HCT116 (cell line): Measurements from ENCODE around the gene CBX8. TPM values are rescaled to one million over a fixed set of nuclear protein-coding genes. Genes with fewer than 3 reads are reported as not detected.

ENCODE experiments used
- ATAC-seq: fragments of 200-7000 bp; cut with Tn5 transposase; 2 replicates; pipeline ENCODE4 v1.9.1; 2020; ENCODE audit warnings: mild to moderate bottlenecking, moderate library complexity
- BruUV-seq: library from RNA; stranded (reverse); fragments of 400-500 nt; replicated peaks from 2 replicates; lab custom pipeline; 2021; lab: Mats Ljungman, UMichigan
- CTCF ChIA-PET: fragments of 300-600 bp; sonication (Branson Sonifier 250); formaldehyde crosslinking; loops from one replicate; lab custom pipeline; 2021; ENCODE audit warnings: antibody characterized with exemption; lab: Charles Lee
- POLR2A ChIA-PET: fragments of 300-600, 350-600 bp; sonication (Branson Sonifier 250); formaldehyde crosslinking; loops from one replicate; lab custom pipeline; 2021; ENCODE audit warnings: antibody characterized with exemption; lab: Charles Lee
- RAD21 ChIA-PET, 2 experiments: fragments of 300-600 bp; sonication (Branson Sonifier 250); formaldehyde crosslinking; loops; one replicate each; lab custom pipeline; 2023; ENCODE audit warnings: low total read pairs in 2 of 2; ENCODE audit not compliant: uncharacterized antibody in 2 of 2, unreplicated experiment in 2 of 2, low non-redundant PET in 1 of 2; lab: Charles Lee
- DNase-seq: peaks from one replicate; pipeline ENCODE4 v3.0.0-alpha.2; 2010; ENCODE audit warnings: low read depth, low spot score
- H2AFZ ChIP-seq: fragments of 200-600 bp; shearing (Covaris generic), sonication (generic); 2 replicates; pipeline ENCODE4 v1.6.1; 2017; ENCODE audit warnings: low read depth, mixed run types, mixed read lengths, antibody characterized with exemption, low read length; ENCODE audit not compliant: poor library complexity, severe bottlenecking
- H3K27ac ChIP-seq: 2 replicates; pipeline ENCODE4 v1.5.1; 2012; ENCODE audit warnings: low read depth, low read length
- H3K27me3 ChIP-seq: fragments of 200-600 bp; sonication (generic); 2 replicates; pipeline ENCODE4 v1.6.1; 2016; ENCODE audit warnings: mixed run types, low read length, mixed read lengths; ENCODE audit not compliant: insufficient read depth
- H3K36me3 ChIP-seq, 2 experiments: fragments of 200-500 bp in 1 of 2; fragments of 200-600 bp in 1 of 2; sonication (Bioruptor generic) in 1 of 2; sonication (generic) in 1 of 2; 2 replicates each; pipeline versions ENCODE4 v1.5.1 to v1.6.1; 2014 to 2016; ENCODE audit warnings: low read length in 2 of 2, inconsistent platforms in 1 of 2, mixed read lengths in 1 of 2, mixed run types in 1 of 2; ENCODE audit not compliant: insufficient read depth in 2 of 2, control insufficient read depth in 1 of 2
- H3K4me1 ChIP-seq, 2 experiments: fragments of 200-600 bp in 1 of 2; sonication (generic) in 1 of 2; 2 replicates each; pipeline versions ENCODE4 v1.5.1 to v1.6.1; 2012 to 2017; ENCODE audit warnings: low read length in 2 of 2, inconsistent platforms in 1 of 2, mild to moderate bottlenecking in 1 of 2, mixed read lengths in 1 of 2, mixed run types in 1 of 2, moderate library complexity in 1 of 2; ENCODE audit not compliant: insufficient read depth in 2 of 2, control insufficient read depth in 1 of 2
- H3K4me2 ChIP-seq: fragments of 200-600 bp; sonication (generic); 2 replicates; pipeline ENCODE4 v1.6.1; 2017; ENCODE audit warnings: mixed run types, low read length, mixed read lengths
- H3K4me3 ChIP-seq, 2 experiments: fragments of 200-600 bp in 1 of 2; sonication (generic) in 1 of 2; replicated peaks in 1 of 2; 2 replicates each; pipeline ENCODE4 v1.5.1; 2011 to 2016; ENCODE audit warnings: low read length in 2 of 2, control low read depth in 1 of 2, low read depth in 1 of 2, mild to moderate bottlenecking in 1 of 2, mixed read lengths in 1 of 2, mixed run types in 1 of 2
- H3K79me2 ChIP-seq: fragments of 200-600 bp; sonication (generic); 2 replicates; pipeline ENCODE4 v1.6.1; 2017; ENCODE audit warnings: mild to moderate bottlenecking, mixed run types, low read length, moderate library complexity, mixed read lengths; ENCODE audit not compliant: insufficient read depth
- H3K9ac ChIP-seq: fragments of 200-600 bp; sonication (generic); 2 replicates; pipeline ENCODE4 v1.6.1; 2016; ENCODE audit warnings: low read length, mixed read lengths
- H3K9me2 ChIP-seq: fragments of 200-600 bp; sonication (generic), shearing (Covaris generic); 2 replicates; pipeline ENCODE4 v1.6.1; 2017; ENCODE audit warnings: mixed run types, mild to moderate bottlenecking, moderate library complexity; ENCODE audit not compliant: insufficient read depth
- H3K9me3 ChIP-seq, 2 experiments: fragments of 200-500 bp in 1 of 2; fragments of 200-600 bp in 1 of 2; sonication (Bioruptor generic) in 1 of 2; sonication (generic) in 1 of 2; 2 replicates each; pipeline ENCODE4 v1.6.1; 2014 to 2017; ENCODE audit warnings: low read length in 2 of 2, mixed read lengths in 2 of 2, inconsistent platforms in 1 of 2, low read depth in 1 of 2, mild to moderate bottlenecking in 1 of 2, mixed run types in 1 of 2, moderate library complexity in 1 of 2; ENCODE audit not compliant: control insufficient read depth in 1 of 2, insufficient read depth in 1 of 2
- H4K20me1 ChIP-seq: fragments of 200-600 bp; sonication (generic), shearing (Covaris generic); 2 replicates; pipeline ENCODE4 v1.6.1; 2017; ENCODE audit warnings: mixed run types, mild to moderate bottlenecking, moderate library complexity; ENCODE audit not compliant: insufficient read depth
- CBX3 ChIP-seq: IDR thresholded peaks from 2 replicates; pipeline ENCODE4 v1.6.1; 2012; ENCODE audit warnings: low read depth
- CTCF ChIP-seq, 3 experiments: fragments of 200-600 bp in 1 of 3; sonication (generic) in 1 of 3; IDR thresholded peaks in 2 of 3; conservative IDR thresholded peaks in 1 of 3; 2 replicates each; pipeline ENCODE4 v1.5.1; 2012 to 2017; ENCODE audit warnings: low read depth in 2 of 3, low read length in 2 of 3, antibody characterized with exemption in 1 of 3, borderline replicate concordance in 1 of 3, control low read depth in 1 of 3, mild to moderate bottlenecking in 1 of 3, mixed read lengths in 1 of 3, mixed run types in 1 of 3, moderate library complexity in 1 of 3; ENCODE audit not compliant: insufficient read depth in 1 of 3
- EGR1 ChIP-seq: IDR thresholded peaks from 2 replicates; pipeline ENCODE4 v1.6.1; 2012; ENCODE audit warnings: low read depth
- EZH2 ChIP-seq: fragments of 200-600 bp; sonication (generic); IDR thresholded peaks from 2 replicates; pipeline ENCODE4 v1.6.1; 2017; ENCODE audit warnings: antibody characterized with exemption, mixed run types
- FOSL1 ChIP-seq: IDR thresholded peaks from 2 replicates; pipeline ENCODE4 v1.6.1; 2012; ENCODE audit warnings: low read depth
- JUND ChIP-seq: IDR thresholded peaks from 2 replicates; pipeline ENCODE4 v1.6.1; 2012
- MAX ChIP-seq: IDR thresholded peaks from 2 replicates; pipeline ENCODE4 v1.6.1; 2012
- POLR2A ChIP-seq: IDR thresholded peaks from 2 replicates; pipeline ENCODE4 v1.7.0; 2011; ENCODE audit warnings: borderline replicate concordance; ENCODE audit not compliant: insufficient read depth, insufficient read length; ENCODE audit errors: extremely low read depth
- RAD21 ChIP-seq: IDR thresholded peaks from 2 replicates; pipeline ENCODE4 v1.6.1; 2012; ENCODE audit warnings: low read depth, mild to moderate bottlenecking
- REST ChIP-seq: IDR thresholded peaks from 2 replicates; pipeline ENCODE4 v1.6.1; 2012; ENCODE audit warnings: low read depth
- SIN3A ChIP-seq: IDR thresholded peaks from 2 replicates; pipeline ENCODE4 v1.6.1; 2012; ENCODE audit warnings: low read depth
- SP1 ChIP-seq: IDR thresholded peaks from 2 replicates; pipeline ENCODE4 v1.6.1; 2012; ENCODE audit warnings: low read depth
- SRF ChIP-seq: IDR thresholded peaks from 2 replicates; pipeline ENCODE4 v1.6.1; 2012; ENCODE audit warnings: low read depth
- YY1 ChIP-seq: IDR thresholded peaks from 2 replicates; pipeline ENCODE4 v1.6.1; 2011; ENCODE audit warnings: low read length, low read depth, moderate library complexity, mild to moderate bottlenecking; ENCODE audit not compliant: insufficient replicate concordance; ENCODE audit errors: extremely low read depth
- ZFX ChIP-seq: fragments of 450-650 bp; IDR thresholded peaks from 2 replicates; pipeline ENCODE4 v1.6.1; 2017
- ZNF274 ChIP-seq: fragments of 200-500 bp; sonication (Bioruptor generic); IDR thresholded peaks from 2 replicates; pipeline ENCODE4 v1.6.1; 2014; ENCODE audit warnings: mild to moderate bottlenecking, low read depth, low read length, inconsistent platforms
- intact Hi-C: fragments of 100-400 bp; cut with micrococcal nuclease; formaldehyde crosslinking; loops from 2 replicates; pipeline ENCODE4 v1.10.0; 2022
- total RNA-seq: library from RNA; stranded (reverse); gene quantifications from one replicate; pipeline ENCODE4 v1.2.1, GENCODE V29; 2021; ENCODE audit not compliant: unreplicated experiment
- TF ChIP-seq, protein P1 (sequence below): IDR thresholded peaks from 2 replicates; pipeline ENCODE4 v1.6.1; 2011; ENCODE audit warnings: mild to moderate bottlenecking, low read length, moderate library complexity; ENCODE audit not compliant: insufficient replicate concordance; ENCODE audit errors: extremely low read depth
- TF ChIP-seq, protein P2 (sequence below): IDR thresholded peaks from 2 replicates; pipeline ENCODE4 v1.6.1; 2012

CBX8 gene
- total RNA-seq, 1 experiment from 2014 or later = 29.0 TPM

DNA sequence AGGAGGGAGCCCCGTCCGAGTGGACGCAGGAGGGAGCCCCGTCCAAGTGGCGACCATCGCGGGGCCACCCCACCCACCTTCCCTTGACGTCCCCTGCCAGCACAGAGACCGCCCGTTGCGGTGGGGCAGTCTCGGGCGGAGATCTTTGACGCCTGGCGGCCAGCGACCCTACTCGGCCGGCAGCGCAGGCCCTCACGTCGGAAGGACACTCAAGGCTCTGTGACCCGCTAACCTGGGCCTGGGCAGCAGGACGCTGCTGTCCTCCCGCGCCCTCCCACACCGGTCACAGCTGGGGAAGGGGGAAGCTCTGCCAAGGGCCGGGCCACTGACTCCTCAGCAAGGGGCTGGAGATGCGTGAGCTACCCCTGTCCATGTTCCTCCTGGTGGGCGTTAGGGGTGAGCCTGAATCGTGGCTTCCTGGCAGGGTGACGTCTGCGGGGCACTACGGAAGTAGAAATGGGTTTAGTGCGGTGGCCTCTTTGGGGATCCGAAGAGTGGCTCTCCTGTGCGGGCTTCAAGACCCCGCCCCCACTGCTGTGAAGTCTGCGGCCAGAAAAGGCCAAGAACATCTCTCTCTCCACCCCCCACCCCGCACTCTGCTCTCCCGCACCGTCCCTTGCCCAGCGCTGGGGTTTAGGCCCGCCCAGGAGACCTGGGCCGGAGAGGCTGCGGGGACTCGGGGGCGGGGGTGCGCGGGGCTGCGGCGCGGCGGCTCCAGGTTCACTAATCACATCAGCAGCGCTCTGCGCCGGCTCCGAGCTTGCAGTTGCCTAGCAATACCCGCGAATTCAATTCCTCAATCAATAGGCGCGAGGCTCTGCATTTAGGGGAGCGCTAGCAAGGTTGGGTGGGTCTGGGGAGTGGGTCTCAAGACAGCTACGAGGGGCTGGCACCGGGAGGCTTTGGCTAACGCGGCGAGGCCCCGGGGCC is 5.8 kb downstream of the CBX8 start:
- no peak overlapping the region for H3K4me2 ChIP-seq
- no peak overlapping the region for H3K4me3 ChIP-seq
- H3K27ac ChIP-seq = no peak overlapping the region; the same call in 1 of the 2 replicates
- H3K27me3 ChIP-seq = no peaks in the 10 kb centered on the region
- intact Hi-C loops = loop anchor here (1.0 to 2.0 kb wide), 3 partner anchors 44 to 200 kb away; no protein-coding TSS in a partner anchor
- H3K36me3 ChIP-seq = peaks cover 10 to 18% of the 10 kb centered on the region in 2 experiments; a peak in 2 of 4 replicates
- RAD21 ChIA-PET = interaction anchor here in 1 of 2 experiments (1.6 kb wide), 1 partner anchor 124 kb away, joined by 3 read pairs; no protein-coding TSS in a partner anchor
- H3K9me3 ChIP-seq = no peaks in the 10 kb centered on the region
- CTCF ChIA-PET = interaction anchor here (1.3 to 2.7 kb wide), 2 partner anchors 48 to 49 kb away, joined by 3 to 10 read pairs; partner anchors contain the start of gene CBX4
- H3K9me2 ChIP-seq = no peaks in the 10 kb centered on the region
- H3K4me1 ChIP-seq = peaks cover 23 to 37% of the 10 kb centered on the region in 2 experiments
- no peaks in the 10 kb centered on the region for H4K20me1 ChIP-seq
- no TSS peak for BruUV-seq
- no peak overlapping the region for H3K9ac ChIP-seq
- peaks cover 12% of the 10 kb centered on the region; the same call in 1 of the 2 replicates for H3K79me2 ChIP-seq
- DNase-seq (no peak), ATAC-seq (no peak)
- POLR2A ChIA-PET = no interaction called here
- H2AFZ ChIP-seq = no peak overlapping the region
- TF ChIP-seq FOSL1 = no peak
- TF ChIP-seq ZFX = no peak
- TF ChIP-seq, protein P1, sequence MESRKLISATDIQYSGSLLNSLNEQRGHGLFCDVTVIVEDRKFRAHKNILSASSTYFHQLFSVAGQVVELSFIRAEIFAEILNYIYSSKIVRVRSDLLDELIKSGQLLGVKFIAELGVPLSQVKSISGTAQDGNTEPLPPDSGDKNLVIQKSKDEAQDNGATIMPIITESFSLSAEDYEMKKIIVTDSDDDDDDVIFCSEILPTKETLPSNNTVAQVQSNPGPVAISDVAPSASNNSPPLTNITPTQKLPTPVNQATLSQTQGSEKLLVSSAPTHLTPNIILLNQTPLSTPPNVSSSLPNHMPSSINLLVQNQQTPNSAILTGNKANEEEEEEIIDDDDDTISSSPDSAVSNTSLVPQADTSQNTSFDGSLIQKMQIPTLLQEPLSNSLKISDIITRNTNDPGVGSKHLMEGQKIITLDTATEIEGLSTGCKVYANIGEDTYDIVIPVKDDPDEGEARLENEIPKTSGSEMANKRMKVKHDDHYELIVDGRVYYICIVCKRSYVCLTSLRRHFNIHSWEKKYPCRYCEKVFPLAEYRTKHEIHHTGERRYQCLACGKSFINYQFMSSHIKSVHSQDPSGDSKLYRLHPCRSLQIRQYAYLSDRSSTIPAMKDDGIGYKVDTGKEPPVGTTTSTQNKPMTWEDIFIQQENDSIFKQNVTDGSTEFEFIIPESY = no peak
- no peak for TF ChIP-seq REST
- no peak for TF ChIP-seq YY1
- no peak for TF ChIP-seq EZH2
- no peak for TF ChIP-seq CTCF (IDR thresholded peaks at IDR 0.05 in 2 of 3, conservative IDR thresholded peaks at IDR 0.05 in 1 of 3; ENCODE audit: borderline replicate concordance in 1 of 3, insufficient read depth in 1 of 3, low read depth in 2 of 3, low read length in 2 of 3)
- no peak for TF ChIP-seq RAD21
- no peak for TF ChIP-seq SP1
- TF ChIP-seq CBX3 = no peak
- TF ChIP-seq, protein P2, sequence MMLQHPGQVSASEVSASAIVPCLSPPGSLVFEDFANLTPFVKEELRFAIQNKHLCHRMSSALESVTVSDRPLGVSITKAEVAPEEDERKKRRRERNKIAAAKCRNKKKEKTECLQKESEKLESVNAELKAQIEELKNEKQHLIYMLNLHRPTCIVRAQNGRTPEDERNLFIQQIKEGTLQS = no peak
- no peak for TF ChIP-seq ZNF274
- no peak for TF ChIP-seq JUND
- no peak for TF ChIP-seq SRF
- no peak for TF ChIP-seq POLR2A
- TF ChIP-seq MAX = no peak
- TF ChIP-seq EGR1 = no peak
- no peak for TF ChIP-seq SIN3A
